SH-SY5Y (cell line): ENCODE data around the gene FEZ2.

Source experiments
- GATA2 ChIP-seq: IDR thresholded peaks from 2 replicates; pipeline ENCODE4 v1.6.1; 2011; ENCODE audit warnings: mild to moderate bottlenecking, low read depth, low read length
- GATA3 ChIP-seq: IDR thresholded peaks from 2 replicates; pipeline ENCODE4 v1.6.1; 2011; ENCODE audit warnings: low read depth, mild to moderate bottlenecking, low read length, moderate library complexity

GRCh38 chr2:36530178-36530982 lies 67.6 kb downstream of the FEZ2 start:
- TF ChIP-seq GATA3 (no peak), GATA2 (no peak)
